Activated CD4-positive, alpha-beta T cell treated with anti-CD3 and anti-CD28 coated beads, Interleukin-2, Interleukin-4, amounts not matched to agents 100 ng/mL and 50 ng/mL, durations not matched to agents 16 hours and 8 hours (primary cell): ENCODE results near the gene FIS1.
"Not testable (repeated sequence)": the region's sequence is repeated elsewhere in the genome, so short reads cannot be mapped to it uniquely, and the experiment has no call there.

Experiments
- DNase-seq: peaks from one replicate; pipeline ENCODE4 v3.0.0-alpha.2; 2020; ENCODE audit warnings: low spot score

The FIS1 gene

GRCh38 chr7:101244375-101245146 is at the start of gene FIS1:
Gene FIS1 (minus strand): TSS chr7:101245081. CDS start chr7:101245004, 77 bp downstream.
- peak; percentile 94 for DNase-seq

DNA sequence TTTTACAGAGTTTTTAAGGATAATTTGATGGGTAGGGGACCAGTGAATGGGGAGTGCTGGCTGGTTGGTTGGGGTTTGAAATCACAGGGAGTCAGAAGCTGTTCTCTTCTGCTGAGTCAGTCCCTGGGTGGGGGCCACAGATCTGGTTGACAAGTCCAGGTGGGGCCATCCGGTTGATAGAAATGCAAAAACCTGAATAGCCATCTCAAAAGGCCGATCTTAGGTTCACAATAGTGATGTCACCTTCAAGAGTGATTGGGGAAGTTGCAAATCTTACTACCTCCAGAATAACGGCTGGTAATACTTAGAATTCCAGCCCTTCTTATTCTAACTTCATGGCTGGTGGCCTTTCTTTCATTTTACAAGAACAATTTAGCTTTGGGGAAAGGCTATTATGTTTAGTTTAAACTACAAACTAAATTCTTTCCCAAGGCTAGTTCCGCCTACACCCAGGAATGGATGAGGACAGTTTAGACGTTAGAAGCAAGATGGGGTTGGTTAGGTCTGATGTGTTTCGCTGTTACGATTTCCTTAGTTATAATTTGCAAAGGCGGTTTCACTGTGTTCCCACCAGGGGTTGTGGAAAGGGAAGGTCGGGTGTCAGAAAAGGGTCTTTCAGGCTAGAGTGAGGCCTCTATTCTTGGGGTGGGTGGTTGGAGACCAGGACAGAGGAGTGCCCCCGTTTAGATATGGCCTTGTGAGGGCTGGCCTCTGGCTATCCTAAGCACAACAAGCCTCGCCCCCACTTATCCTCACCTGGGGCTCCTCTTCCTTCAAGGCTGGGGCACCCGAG is 49.4 kb upstream of the FIS1 start:
- no peak for DNase-seq

DNA sequence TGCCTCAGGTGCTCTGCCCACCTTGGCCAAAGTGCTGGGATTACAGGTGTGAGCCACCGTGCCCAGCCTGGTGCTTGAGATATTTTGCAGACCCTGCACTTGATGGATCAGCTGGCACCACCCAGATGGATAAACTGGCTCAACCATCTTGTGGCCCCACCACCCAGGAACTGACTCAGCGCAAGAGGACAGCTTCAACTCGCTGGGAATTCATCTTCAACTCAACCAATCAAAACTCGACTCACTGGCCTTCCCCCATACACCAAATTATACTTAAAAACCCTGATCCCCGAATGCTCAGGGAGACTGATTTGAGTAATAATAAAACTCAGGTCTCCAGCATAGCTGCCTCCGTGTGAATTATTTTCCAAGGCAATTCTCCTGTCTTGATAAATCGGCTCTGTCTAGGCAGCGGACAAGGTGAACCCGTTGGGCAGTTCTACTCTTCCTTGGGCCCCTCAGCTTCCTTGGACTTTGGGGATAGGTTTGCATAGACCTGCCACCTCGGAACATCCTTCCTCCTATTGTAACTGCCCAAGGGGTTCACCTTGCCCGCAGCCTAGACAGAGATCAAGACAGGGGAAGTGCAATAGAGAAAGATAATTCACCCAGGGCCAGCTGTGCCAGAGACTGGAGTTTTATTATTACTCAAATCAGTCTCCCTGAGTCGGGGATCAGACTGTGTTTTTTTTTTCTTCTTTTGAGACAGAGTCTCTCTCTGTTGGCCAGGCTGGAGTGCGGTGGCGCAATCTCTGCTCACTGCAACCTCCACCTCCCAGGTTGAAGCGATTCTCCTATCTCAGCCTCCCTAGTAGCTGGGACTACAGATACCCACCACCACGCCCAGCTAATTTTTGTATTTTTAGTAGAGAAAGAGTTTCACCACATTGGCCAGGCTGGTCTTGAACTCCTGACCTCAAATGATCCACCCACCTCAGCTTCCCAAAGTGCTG is 48.5 kb upstream of the FIS1 start:
- not testable (repeated sequence) for DNase-seq

GRCh38 chr7:101292566-101292965 is 47.7 kb upstream of the FIS1 start:
- DNase-seq: not testable (repeated sequence)

DNA sequence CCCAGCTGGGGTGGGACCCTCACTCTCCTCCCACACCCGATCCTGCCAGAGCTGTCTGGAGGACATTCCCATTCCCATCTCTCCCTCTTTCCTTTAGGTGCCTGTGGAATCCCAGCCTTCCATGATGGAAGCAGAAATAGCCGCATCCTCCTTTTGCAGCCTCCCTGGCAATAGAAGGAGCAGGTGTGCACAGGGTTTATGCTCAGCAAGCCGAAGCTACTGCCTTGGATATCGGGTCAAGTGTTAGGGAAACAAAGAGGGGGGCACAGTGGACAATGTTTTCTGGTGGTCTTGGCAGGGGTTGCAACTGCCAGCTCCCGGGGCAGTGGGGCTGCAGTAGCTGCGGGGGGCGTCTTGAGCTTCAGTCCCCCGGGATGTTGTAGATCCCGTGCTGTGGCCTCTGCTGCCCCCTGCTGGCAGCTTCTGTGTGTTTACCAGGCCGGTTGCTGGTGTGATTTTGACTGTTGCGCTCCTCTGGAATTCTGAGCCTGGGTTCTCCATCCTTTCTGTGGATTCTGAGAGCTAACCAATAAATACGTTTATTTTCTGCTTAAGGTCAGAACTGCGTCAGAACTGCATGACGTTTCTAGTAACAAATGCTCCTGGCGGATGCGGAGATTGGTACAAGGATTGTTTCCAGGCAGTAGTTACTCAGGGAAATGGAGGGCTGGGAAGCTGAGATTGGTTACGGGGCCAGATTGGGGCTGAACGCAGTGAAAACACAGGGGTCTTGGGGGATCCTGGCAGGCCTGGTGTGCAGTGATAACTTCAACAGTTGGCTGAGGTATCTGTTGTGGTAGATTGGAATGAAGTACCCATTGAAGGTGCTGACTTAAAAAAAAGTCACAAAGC is 45.5 kb upstream of the FIS1 start:
- peak; percentile 67 for DNase-seq

DNA sequence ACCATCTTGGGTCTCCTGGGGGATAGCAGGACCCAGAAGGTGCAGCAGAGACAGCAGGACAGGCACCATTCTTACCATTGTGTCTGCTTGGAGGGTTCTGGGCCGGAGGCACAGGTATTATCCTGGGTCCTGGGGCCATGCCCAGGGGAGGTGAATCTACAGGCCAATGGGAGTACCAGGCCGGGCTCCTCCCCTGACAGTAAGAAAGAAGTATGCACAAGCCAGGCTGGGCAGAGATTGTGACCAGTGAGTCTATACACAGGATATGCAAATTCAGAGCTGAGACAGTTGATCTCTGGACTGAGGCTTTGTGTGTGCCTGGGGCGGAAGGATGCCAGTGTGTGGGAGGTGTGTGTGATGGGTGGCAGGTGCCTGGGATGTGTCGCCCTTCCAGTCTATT is 44.8 kb upstream of the FIS1 start:
- peak; percentile 32 for DNase-seq

DNA sequence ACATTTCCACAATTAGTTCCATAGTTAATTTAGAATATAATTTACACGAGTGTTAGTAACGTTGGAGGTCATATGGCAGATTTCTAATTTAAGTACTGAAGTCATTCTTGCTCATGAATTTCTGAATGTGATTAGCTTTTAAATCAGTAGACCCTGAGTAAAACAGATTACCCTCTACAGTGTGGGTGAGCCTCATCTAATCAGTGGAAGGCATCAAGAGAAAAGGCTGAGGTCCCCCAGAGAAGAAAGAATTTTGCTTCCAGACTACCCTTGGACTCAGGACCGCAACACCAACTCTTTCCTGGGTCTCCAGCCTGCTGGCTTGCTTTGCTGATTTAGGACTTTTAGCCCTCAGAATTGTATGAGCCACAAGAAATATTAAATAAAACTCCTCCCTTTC is 43.6 kb upstream of the FIS1 start:
- DNase-seq: no peak

- no peak for DNase-seq
Observed at GRCh38 chr7:101287032-101287431, 42.2 kb upstream of the FIS1 start.

DNA sequence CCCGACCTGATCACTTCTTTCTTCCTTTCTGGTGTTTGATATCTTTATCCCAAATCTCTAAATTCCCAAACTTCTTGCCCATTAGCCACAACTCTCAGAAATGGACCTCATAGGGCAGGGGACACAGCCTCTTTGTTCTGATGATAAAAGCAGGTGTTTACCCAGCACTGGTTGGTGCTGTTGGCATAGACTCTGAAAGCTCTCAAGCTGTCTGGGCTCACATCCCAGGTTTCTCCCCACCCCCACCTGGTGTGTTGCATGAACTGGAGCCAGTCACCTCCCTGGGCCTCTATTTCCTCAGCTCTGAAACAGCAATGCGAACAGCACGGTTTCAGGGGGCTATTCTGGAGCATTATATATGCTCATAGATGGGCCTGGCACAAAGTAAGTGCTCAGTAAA is 41.0 kb upstream of the FIS1 start:
- DNase-seq: not testable (repeated sequence)

DNA sequence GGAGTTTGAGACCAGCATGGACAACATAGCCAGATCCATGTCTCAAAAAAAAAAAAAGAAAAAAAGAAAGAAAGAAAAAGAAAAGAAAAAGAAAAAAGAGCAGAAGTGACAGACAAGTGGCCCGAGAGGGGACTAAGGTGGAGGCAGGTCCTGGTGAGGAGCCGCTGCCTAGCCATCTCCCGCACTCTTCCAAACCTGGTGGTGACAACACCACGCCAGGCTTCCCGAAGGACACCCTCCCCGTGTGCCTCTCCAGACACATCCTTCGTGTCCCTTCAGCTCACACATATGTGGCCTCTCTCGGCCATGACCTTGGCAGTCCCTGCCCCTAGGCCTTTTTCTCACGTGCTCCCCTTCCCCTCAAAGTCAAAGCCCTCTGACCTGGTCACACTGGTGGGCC is 40.3 kb upstream of the FIS1 start:
- DNase-seq: no peak

- DNase-seq: not testable (repeated sequence)
Observed at GRCh38 chr7:101280912-101281311, 36.0 kb upstream of the FIS1 start.

GRCh38 chr7:101278461-101279292 is 33.8 kb upstream of the FIS1 start:
- DNase-seq: no peak

GRCh38 chr7:101277155-101277554 is 32.3 kb upstream of the FIS1 start:
- DNase-seq: no peak

DNA sequence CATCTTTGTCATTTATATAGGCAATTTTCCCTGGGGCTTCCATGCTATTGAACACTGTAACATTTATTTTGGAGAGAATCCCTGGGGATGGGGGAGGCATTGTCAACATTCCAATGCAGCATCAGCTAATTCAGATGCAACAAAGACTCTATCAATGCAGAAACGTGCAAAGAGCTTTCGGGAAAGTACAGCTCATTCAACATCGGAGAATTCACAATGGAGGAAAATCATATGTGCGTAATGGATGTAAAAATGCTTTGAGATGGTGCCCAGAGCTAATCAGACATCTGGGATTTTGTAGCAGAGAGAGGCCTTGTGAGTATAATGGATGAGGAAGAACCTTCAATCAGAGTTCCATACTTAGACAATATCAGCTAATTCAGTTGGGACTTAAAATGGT is 28.3 kb upstream of the FIS1 start:
- DNase-seq: no peak

DNA sequence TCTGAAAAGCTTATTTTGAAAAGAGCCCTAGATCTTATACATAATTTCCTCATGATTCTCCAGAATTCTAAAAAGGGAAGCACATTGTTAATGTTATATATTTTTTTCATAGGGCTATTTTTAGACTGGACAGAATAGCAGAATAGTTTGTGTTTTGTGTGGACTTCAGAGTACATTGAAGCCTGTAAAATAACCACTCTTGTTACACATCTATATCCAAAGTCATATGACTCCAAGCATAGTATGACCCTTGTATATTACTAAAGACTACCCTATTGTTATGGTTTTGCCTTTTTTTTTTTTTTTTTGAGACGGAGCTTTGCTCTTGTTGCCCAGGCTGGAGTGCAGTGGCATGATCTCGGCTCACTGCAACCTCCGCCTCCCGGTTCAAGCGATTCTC is 26.1 kb upstream of the FIS1 start:
- DNase-seq: no peak

DNA sequence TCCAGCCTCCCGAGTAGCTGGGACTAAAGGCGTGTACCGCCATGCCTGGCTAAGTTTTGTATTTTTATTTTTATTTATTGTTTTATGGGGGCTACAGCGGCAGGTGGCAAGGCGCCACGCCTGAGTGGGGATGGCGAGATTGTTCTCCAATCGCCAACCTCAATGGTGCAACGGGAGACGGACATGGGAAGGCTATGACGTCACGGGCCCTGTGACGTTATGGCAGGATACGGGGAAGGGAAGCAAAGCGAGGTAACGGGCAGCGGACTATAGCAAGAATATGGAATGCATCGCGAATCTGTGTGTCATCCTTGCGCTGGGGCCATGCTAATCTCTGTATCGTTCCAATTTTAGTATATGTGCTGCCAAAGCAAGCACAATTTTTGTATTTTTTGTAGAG is 24.8 kb upstream of the FIS1 start:
- DNase-seq: no peak

DNA sequence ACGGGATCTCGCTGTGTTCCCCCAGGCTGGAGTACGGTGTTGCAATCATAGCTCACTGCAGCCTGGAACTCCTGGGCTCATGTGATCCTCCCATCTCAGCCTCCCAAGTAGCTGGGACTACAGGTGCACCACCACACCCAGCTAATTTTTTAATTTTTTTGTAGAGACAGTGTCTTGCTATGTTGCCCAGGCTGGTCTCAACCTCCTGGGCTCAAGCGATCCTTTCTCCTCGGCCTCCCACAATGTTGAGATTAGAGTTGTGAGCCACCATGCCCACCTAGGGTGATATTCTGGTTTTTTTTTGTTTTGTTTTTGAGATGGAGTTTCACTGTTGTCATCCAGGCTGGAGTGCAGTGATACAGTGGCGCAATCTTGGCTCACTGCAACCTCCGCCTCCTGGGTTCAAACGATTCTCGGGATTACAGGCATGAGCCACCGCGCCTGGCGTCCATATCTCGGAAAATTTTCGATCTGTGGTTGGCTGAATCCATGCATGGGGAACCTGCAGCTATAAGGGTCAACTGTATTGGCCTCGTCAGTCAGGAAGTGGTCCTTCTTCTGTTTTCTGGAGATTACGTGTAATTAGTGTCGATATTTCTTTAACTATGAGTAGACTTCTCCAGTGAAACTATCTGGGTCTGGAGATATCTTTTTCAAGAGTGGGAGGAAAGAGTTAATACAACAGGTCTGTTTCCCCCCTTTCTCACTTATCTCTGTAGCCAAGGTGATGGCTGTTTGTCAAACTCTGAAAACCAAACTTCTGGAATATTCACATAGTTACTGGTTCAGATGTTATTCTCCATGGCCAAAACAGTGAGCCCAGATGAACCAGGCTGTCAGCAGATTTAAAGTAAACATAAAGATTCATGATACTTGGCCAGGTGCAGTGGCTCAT is 21.0 kb upstream of the FIS1 start:
- DNase-seq: no peak

DNA sequence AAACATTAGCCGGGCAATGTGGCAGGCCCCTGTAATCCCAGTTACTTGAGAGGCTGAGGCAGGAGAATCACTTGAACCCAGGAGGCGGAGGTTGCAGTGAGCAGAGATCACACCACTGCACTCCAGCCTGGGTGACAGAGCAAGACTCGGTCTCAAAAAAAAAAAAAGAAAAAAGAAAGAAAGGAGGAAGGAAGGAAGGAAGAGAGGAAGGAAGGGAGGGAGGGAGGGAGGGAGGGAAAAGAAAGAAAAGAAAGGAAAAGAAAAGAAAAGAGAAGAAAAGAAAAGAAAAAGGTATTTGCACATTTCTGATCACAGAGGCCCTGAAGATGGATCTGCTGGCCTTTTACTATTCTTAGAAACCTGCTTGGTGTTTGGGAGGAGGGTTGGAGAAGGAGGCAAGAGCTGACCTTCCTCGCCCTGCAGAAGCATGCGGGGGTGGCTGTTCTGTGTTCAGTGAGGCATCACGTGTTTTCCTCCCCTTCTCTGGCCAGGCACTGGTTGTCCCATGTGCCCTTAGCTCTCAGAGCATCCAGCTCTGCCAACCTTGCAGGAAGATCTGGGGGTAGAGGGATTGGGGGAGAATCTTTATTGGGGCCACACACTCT is 19.3 kb upstream of the FIS1 start:
- not testable (repeated sequence) for DNase-seq

DNA sequence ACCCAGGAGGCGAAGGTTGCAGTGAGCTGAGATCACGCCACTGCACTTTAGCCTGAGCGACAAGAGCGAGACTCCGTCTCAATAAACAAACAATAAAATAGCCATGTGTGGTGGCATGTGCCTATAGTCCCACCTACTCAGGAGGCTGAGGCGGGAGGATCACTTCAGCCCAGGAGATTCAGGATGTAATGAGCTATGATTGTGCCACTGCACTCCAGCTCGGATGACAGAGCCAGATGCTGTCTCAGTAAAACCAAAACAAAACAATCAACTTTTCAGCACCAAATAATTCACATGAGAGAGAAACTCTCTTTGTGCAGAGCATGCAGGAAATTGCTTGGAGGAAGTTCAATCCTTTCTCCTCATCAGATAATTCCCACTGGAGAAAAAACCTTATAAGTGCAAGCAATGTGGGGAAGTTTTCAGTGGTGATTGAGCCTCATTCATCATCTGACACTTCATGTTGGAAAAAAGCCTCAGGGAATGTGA is 13.4 kb upstream of the FIS1 start:
- DNase-seq: no peak
